ENCODE results near the gene GLIS2. TPM values are rescaled to one million over a fixed set of nuclear protein-coding genes. Genes with fewer than 3 reads are reported as not detected.

Gene GLIS2
- total and polyA plus RNA-seq, 12 donors = 6.9 to 16.9 (median 13.9) TPM

DNA sequence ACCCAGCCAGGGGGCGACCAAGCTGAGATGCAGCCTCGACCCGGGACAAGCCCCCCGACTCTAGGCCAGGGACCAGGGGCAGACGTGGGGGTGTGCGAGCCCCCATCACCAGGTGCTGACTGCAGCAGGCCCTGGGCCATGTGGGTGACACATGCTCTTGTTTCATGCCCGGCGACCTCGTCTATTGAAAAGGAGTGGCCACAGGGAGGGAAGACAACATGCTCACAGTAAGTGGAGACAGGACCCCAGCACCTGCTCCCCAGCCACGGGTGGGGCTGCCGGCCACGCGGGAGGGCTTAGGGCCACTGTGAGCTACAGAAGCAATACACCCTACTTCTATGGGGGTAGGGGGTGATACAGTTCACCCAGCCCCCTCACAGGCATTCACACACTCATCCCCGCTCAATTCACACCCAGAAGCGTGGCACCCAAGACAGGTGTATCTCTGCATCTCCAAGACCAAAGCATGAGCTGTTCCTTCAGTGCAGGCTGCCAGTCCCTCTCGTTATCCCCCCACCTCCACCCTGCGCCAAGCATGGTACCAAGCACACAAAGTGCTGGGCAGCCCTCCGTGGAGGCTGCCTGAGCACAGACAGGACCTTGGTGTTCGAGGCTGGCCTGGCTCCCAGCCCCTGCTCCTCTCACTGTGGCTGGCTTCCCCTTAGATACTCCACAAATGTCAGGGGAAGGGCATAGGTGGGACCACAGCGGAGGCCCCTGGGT, 69.4 kb downstream of the GLIS2 start:
- Histone ChIP-seq H3K36me3 (peaks cover 0 to 100% (median 16%) of the 10 kb centered on the region in 9 donors), H3K4me3 (no peak overlapping the region), H3K27me3 (no peaks in the 10 kb centered on the region), H3K27ac (peak overlapping the region in 6 of 10 donors; percentile 15 to 74 (median 36)), H3K9me3 (no peaks in the 10 kb centered on the region), H3K4me1 (peaks cover 0 to 75% (median 25%) of the 10 kb centered on the region in 9 donors)
- TF ChIP-seq, protein P1, sequence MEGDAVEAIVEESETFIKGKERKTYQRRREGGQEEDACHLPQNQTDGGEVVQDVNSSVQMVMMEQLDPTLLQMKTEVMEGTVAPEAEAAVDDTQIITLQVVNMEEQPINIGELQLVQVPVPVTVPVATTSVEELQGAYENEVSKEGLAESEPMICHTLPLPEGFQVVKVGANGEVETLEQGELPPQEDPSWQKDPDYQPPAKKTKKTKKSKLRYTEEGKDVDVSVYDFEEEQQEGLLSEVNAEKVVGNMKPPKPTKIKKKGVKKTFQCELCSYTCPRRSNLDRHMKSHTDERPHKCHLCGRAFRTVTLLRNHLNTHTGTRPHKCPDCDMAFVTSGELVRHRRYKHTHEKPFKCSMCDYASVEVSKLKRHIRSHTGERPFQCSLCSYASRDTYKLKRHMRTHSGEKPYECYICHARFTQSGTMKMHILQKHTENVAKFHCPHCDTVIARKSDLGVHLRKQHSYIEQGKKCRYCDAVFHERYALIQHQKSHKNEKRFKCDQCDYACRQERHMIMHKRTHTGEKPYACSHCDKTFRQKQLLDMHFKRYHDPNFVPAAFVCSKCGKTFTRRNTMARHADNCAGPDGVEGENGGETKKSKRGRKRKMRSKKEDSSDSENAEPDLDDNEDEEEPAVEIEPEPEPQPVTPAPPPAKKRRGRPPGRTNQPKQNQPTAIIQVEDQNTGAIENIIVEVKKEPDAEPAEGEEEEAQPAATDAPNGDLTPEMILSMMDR (IDR thresholded peaks at IDR 0.05) = no peak
- intact Hi-C loops (cut with DNase I) = no loop called here
- no peak for DNase-seq
- WGBS, 2 donors = 85% methylated on average over 20 of the region's 20 CpGs
- ATAC-seq = no peak

GRCh38 chr16:4385789-4386450, 70.1 kb downstream of the GLIS2 start:
- 77 to 79% methylated on average over 11 of the region's 11 CpGs for WGBS, 2 donors
- Histone ChIP-seq H3K36me3 (peaks cover 0 to 100% (median 16%) of the 10 kb centered on the region in 9 donors), H3K4me3 (no peak overlapping the region), H3K9me3 (no peaks in the 10 kb centered on the region), H3K4me1 (peaks cover 0 to 74% (median 25%) of the 10 kb centered on the region in 9 donors), H3K27me3 (no peaks in the 10 kb centered on the region), H3K27ac (peak overlapping the region in 9 of 10 donors; percentile 4 to 74 (median 39))
- ATAC-seq (no peak), DNase-seq (no peak)
- intact Hi-C loops (cut with DNase I) = no loop called here
- TF ChIP-seq, protein P1 (IDR thresholded peaks at IDR 0.05) = no peak

- ATAC-seq = no peak
- DNase-seq = no peak
- H3K9me3 ChIP-seq = no peaks in the 10 kb centered on the region
- intact Hi-C loops (cut with DNase I) = no loop called here
- H3K4me3 ChIP-seq = no peak overlapping the region
- H3K36me3 ChIP-seq = peaks cover 0 to 100% (median 16%) of the 10 kb centered on the region in 9 donors
- peaks cover 0 to 75% (median 25%) of the 10 kb centered on the region in 9 donors for H3K4me1 ChIP-seq
- WGBS, 2 donors = 69 to 79% methylated on average over 8 of the region's 8 CpGs
- TF ChIP-seq, protein P1 (IDR thresholded peaks at IDR 0.05) = no peak
- peak overlapping the region in 8 of 10 donors; percentile 13 to 81 (median 60) for H3K27ac ChIP-seq
- no peaks in the 10 kb centered on the region for H3K27me3 ChIP-seq
Measured at GRCh38 chr16:4386451-4386805, 70.6 kb downstream of the GLIS2 start.

- Histone ChIP-seq H3K36me3 (peaks cover 0 to 97% (median 11%) of the 10 kb centered on the region in 9 donors), H3K27ac (peak overlapping the region in 9 of 10 donors; percentile 13 to 83 (median 70)), H3K27me3 (no peaks in the 10 kb centered on the region), H3K4me1 (peaks cover 3 to 80% (median 25%) of the 10 kb centered on the region in 9 donors), H3K4me3 (no peak overlapping the region), H3K9me3 (no peaks in the 10 kb centered on the region)
- TF ChIP-seq, protein P1 (IDR thresholded peaks at IDR 0.05) = no peak
- intact Hi-C loops (cut with DNase I) = no loop called here
- 79 to 88% methylated on average over 10 of the region's 10 CpGs for WGBS, 2 donors
- DNase-seq (no peak), ATAC-seq (peak in 1 of 8 donors; percentile 9)
Measured at GRCh38 chr16:4386951-4387565, 71.2 kb downstream of the GLIS2 start.

Measured in heart right ventricle (tissue), 16 donors.